Fibroblast of villous mesenchyme (primary cell): Measurements from ENCODE around the gene RRP12. TPM values are rescaled to one million over a fixed set of nuclear protein-coding genes. Genes with fewer than 3 reads are reported as not detected.
A peak's percentile ranks its signal among the peaks of the same experiment; 100 is the strongest.
"Not testable (repeated sequence)": the region's sequence is repeated elsewhere in the genome, so short reads cannot be mapped to it uniquely, and the experiment has no call there.

Experiments used
- DNase-seq: peaks from one replicate; pipeline ENCODE4 v3.0.0-alpha.2; 2010; ENCODE audit warnings: low read depth
- H3K4me3 ChIP-seq: 2 replicates; pipeline ENCODE4 v1.5.1; 2011; ENCODE audit warnings: low read depth, mild to moderate bottlenecking, low read length
- CTCF ChIP-seq: IDR thresholded peaks from 2 replicates; pipeline ENCODE4 v1.5.1; 2012; ENCODE audit warnings: low read depth, mild to moderate bottlenecking, low read length; ENCODE audit not compliant: insufficient read depth
- total RNA-seq: library from RNA; depleted of rRNA; stranded (reverse); fragments of >200 nt; gene quantifications from 2 replicates; pipeline ENCODE4 v1.2.3, GENCODE V29; 2012

RRP12 gene
- total RNA-seq, 1 donor, result 25.5 TPM

GRCh38 chr10:97426776-97427570, 25.8 kb upstream of the RRP12 start:
- no peak for DNase-seq
- H3K4me3 ChIP-seq, result peak overlapping the region; percentile 93
- no peak for TF ChIP-seq CTCF

- peak; percentile 47 for TF ChIP-seq CTCF
- H3K4me3 ChIP-seq, result peak within 1 kb of the TSS; percentile 93
- peak; percentile 96 for DNase-seq
Observed at GRCh38 chr10:97425964-97426775, 25.0 kb upstream of the RRP12 start, which contains the start of gene PGAM1. TSS of gene PGAM1 (plus strand) at chr10:97426191. CDS start at chr10:97426308, 117 bp downstream.

GRCh38 chr10:97423757-97424098, 22.6 kb upstream of the RRP12 start:
- H3K4me3 ChIP-seq, DNase-seq: not testable (repeated sequence)

- TF ChIP-seq CTCF, result no peak
- no peak for DNase-seq
- H3K4me3 ChIP-seq, result no peak overlapping the region
Observed at GRCh38 chr10:97416565-97416964, 15.4 kb upstream of the RRP12 start.

- DNase-seq, result no peak
- TF ChIP-seq CTCF, result no peak
- no peak overlapping the region for H3K4me3 ChIP-seq
Observed at GRCh38 chr10:97412891-97413304, 11.8 kb upstream of the RRP12 start.

GRCh38 chr10:97411406-97411805, 10.3 kb upstream of the RRP12 start:
- no peak for TF ChIP-seq CTCF
- H3K4me3 ChIP-seq, result no peak overlapping the region
- DNase-seq, result peak; percentile 11

GRCh38 chr10:97408496-97408992, 7.4 kb upstream of the RRP12 start:
- no peak for DNase-seq
- H3K4me3 ChIP-seq, result no peak overlapping the region
- TF ChIP-seq CTCF, result no peak
